ENCODE data around the gene ZNF175.

DNA sequence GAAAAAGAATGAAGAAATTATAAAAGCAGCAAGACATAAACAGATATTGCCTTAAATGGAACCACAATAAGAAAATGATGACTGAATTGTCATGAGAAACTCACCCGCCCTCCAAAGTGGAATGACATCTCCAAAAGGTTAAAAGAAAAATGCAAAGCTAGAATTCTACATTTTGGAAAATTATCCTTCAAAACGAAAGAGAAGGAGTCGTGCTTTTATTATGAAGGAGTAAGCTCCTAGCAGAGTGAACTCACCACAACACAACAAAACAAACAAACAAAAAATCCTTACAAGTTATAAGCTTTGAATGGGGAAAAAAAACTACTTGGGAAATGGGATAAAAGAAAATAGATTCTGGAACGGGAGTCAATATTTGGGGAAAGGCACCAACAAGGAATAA is 68.8 kb downstream of the ZNF175 start:
- TF ChIP-seq, protein P1, sequence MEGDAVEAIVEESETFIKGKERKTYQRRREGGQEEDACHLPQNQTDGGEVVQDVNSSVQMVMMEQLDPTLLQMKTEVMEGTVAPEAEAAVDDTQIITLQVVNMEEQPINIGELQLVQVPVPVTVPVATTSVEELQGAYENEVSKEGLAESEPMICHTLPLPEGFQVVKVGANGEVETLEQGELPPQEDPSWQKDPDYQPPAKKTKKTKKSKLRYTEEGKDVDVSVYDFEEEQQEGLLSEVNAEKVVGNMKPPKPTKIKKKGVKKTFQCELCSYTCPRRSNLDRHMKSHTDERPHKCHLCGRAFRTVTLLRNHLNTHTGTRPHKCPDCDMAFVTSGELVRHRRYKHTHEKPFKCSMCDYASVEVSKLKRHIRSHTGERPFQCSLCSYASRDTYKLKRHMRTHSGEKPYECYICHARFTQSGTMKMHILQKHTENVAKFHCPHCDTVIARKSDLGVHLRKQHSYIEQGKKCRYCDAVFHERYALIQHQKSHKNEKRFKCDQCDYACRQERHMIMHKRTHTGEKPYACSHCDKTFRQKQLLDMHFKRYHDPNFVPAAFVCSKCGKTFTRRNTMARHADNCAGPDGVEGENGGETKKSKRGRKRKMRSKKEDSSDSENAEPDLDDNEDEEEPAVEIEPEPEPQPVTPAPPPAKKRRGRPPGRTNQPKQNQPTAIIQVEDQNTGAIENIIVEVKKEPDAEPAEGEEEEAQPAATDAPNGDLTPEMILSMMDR (IDR thresholded peaks at IDR 0.05) = no peak
- TF ChIP-seq POLR2A (IDR thresholded peaks at IDR 0.05) = no peak
- no peak for TF ChIP-seq POLR2AphosphoS5 (IDR thresholded peaks at IDR 0.05)

Data from prostate gland (tissue), 2 donors.